DMS153 treated with DMSO at 0.1 percent for 48 hours (cell line): ENCODE measurements around the gene GOLGA8B.
A peak's percentile ranks its signal among the peaks of the same experiment; 100 is the strongest.
"Not testable (repeated sequence)": the region's sequence is repeated elsewhere in the genome, so short reads cannot be mapped to it uniquely, and the experiment has no call there.

Experiments
- DNase-seq: peaks from one replicate; lab custom pipeline; 2025; ENCODE audit not compliant: unreplicated experiment; lab: John Stamatoyannopoulos, UW

Gene GOLGA8B

DNA sequence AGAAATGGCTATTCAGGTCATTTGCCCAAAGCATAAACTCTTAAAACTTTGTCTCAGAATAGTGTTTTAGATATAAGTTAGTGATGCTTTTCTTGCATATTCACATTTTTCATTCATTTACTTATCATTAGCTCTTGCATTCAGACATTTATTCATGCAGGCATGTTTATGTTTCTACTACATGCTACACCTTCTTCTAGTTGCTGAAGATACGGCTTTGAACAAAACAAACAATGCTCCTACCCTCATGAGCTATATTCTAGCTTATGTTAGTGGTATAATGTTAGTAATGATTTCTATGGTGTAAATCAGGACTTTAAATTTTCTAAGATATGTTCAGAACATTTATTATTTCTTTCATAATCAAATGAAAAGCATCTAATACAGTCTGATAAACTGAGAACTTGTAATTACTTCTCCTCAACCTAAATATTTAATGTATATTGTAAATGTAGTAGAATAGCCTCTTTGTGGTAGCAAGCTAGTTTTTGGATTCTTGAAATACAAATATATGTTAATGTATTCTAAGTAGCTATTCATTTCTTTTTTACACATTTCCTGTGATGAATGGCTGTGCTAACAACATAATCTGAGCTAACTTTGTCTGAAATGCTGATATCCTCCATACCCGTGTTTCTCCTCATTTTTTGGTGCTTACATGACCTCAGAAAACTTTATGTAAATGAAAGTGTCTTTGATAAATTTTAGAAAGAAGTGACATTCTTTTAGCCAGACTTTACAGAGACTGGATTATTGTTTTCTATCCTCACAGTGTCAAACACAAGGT lies 15.5 kb upstream of the GOLGA8B start:
- no peak for DNase-seq

DNA sequence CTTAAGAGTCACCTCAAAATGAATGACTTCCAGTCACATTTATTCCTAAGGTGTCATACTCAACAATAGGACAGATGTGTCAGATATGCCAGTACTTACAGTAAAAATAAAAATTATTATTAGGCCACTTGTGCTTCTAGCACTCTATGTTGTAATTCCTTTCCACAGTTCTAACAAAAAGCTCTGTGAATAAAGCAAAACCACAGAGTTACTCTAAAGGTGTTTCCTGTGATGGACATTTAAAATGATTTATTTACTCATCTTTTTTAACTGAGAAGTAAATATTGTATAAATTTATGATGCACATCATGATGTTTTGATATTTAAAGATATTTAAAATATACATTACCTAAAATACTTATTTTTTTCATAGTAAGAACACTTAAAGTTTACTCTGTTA lies 13.9 kb upstream of the GOLGA8B start:
- no peak for DNase-seq

DNA sequence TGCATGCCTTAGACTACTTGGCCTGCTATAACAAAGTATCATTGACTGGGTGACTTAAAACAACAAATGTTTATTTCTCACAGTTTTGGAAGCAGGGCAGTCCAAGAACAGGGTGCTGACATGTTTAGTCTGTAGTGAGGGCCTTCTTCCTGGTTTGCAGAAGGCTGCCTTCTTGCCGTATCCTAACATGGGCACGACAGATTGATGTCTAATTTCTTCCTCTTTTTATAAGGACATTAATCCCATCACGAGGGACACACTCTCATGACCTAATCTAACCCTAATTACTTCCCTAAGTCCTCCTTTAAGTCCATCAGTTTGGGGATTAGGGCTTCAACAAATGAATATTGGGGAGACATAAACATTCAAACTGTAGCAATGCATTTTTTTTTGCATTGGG lies 10.9 kb upstream of the GOLGA8B start:
- DNase-seq, result no peak

DNA sequence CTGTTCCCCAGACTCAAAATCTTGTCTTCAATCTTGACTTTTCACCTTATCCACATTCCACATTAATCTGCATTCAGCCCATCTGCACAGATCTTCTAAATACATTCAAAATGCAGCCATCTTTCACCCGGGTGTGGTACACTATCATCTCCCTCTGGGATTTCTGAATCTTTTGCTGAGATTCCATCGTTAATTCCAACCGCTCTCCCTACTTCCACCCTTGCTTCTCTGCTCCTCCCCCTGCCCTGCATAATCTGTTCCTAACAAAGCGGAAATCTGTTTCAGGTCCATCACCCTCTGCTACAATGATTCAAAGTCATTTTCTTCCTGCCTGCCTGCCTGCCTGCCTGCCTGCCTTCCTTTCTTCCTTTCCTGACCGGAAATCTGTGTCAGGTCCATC lies 7.9 kb upstream of the GOLGA8B start:
- no peak for DNase-seq

DNA sequence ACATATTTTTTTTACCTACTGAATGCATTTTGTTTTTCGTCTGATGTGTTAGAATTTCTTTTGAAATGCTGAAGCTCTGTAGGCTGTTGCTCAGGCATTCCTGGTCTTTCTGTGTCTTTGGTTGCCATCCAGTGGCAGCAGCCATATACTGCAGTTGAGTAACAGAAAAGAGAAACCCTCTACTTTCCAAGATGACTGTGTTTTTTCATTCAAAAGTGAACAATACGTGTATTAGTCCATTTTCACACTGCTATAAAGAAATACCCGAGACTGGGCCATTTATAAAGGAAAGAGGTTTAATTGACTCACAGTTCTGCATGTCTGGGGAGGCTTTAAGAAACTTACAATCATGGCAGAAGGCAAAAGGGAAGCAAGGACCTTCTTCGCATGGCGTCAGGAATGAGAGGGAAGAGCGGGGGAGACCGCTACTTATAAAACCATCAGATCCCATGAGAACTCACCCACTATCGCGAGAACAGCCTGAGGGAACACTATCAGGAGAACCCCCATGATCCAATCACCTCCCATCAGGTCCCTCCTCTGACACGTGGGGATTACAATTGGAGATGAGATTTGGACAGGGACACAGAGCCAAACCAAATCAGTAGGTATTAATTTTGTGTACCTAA lies 4.7 kb upstream of the GOLGA8B start:
- peak; percentile 7 for DNase-seq

DNA sequence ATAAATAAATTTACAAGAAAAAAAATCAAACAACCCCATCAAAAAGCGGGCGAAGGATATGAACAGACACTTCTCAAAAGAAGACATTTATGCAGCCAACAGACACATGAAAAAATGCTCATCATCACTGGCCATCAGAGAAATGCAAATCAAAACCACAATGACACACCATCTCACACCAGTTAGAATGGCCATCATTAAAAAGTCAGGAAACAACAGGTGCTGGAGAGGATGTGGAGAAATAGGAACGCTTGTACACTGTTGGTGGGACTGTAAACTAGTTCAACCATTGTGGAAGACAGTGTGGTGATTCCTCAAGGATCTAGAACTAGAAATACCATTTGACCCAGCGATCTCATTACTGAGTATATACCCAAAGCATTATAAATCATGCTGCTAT lies 2.5 kb upstream of the GOLGA8B start:
- not testable (repeated sequence) for DNase-seq

DNA sequence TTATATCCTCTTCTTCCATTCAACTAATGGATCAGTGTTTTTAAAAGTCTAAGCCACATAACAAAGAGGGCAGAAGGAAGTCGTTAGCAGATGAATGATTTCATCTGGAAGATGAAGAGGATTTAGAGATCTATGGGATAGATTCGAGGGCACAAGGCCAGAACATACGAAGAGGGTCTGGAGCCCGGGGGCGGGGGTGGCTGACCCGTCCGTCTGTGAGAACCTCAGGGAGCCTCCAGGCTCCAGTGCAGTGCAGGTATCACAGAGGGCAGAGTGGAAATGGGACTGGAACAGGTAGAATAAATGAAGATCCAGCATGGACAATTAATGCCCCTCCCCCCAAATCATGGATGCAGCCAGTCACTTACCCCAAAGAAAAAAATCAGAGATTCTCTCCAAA lies 1.5 kb upstream of the GOLGA8B start:
- DNase-seq, result no peak

DNA sequence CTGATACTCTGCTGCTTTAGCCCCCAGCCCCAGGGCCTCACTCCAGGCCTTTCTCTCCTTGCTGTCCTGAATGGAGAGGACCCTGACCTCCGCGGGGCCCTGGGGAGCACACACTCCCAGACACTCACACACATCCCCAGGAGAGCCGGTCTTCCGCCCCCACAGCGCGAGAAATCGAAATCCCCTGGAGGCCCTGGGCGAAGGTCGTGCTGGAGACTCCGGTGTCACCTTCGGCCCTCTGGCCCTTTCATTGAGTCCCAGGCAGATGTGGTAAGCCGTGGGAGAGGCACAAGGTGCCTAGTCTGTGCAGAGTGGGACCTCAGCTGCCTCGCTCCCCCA lies 848 bp upstream of the GOLGA8B start:
- DNase-seq, result no peak

DNA sequence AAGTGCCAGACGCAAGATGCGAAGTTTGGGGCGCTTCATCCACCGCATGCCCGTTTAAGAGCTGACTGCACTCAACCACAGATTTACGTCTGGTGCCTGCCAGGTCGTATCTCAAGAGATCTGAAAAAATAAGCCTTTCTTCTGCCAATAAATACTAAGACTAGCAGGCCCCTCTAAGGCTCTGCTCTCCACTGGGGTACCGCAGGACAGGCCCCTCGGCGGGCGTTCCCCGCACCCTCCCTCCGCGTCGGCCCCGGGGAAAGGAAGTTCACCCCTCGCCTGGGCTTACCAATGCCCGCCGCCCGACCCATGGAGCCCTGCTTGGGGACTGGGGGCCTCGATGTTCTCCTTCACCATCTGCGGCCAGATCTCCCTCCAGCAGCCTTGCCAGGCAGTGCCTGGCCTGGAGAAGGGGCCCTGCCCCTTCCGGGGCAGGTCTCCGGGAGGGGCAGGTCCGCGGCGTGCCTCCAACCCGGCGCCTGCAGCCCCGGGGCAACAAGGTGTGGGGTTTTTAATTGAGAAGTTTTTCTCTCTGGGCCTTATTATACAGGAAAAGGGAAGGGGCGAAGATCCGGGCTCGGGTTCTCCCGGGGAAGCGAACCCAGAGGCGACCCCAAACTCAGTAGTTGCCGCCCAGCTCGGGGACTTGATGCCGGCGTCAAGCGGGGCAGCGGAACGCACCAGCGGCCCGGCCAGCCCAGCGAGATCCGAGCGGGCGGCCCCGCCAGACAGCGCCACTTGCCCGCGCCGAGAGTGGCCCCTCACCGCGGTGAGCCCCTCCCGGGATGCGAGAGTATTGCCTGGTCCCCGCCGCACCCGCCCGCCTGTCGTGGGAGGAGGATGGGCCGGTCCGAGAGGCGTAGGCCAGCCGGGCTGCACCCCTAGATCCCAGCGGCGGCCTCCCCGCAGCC lies 735 bp downstream of the GOLGA8B start:
- DNase-seq, result no peak

DNA sequence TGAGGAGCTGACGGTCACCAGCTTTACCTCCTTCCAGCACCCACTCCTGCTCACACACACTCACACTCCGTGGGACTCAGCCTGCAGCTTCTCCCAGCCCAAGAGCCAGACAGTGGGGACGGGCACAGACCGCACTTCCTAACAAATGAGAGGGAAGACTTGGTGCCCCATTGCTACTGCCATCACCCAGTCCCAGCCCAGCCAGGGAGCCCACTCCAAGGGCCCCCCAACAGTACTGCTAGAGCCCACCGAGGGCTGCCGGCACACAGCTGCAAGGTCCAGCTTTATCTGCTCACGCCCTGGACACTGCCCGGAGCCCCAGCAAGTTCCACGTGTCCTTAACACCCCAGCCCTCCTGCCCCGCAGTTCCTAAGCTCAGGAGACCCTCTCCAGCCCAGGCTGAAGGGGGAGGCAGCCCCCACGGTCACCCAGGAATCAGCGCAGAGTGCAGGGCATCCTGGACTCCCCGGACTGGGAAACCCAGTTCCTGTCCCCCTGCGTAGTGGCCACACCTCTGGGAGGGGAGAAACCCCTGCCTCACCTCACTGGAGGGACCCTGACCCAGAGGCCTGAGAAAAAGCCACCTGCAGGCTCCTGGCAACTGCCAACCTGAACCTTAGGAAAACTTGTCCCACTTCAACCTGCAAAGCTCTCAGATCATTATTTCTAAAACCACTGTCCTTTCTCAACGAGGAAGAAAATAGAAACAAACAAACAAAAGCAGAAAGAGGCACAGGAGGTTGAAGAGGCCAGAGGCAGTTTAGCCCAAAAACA lies 1.6 kb downstream of the GOLGA8B start:
- DNase-seq, result not testable (repeated sequence)

DNA sequence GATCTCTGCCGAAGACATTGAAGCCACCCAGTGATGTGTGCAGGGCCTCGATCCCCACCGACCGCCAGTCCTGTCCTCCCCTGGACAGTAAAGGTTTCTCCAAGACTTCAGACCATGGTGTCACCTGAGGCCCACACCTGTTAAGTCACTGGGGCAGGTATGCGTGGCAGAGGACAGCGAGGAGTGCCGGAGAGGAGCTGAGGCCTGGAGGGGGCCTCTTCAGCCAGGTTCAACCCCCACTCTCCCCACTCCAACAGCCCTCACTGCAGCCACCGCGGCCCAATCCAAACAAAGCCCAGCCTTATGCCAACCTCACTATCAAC lies 2.4 kb downstream of the GOLGA8B start:
- DNase-seq, result no peak

DNA sequence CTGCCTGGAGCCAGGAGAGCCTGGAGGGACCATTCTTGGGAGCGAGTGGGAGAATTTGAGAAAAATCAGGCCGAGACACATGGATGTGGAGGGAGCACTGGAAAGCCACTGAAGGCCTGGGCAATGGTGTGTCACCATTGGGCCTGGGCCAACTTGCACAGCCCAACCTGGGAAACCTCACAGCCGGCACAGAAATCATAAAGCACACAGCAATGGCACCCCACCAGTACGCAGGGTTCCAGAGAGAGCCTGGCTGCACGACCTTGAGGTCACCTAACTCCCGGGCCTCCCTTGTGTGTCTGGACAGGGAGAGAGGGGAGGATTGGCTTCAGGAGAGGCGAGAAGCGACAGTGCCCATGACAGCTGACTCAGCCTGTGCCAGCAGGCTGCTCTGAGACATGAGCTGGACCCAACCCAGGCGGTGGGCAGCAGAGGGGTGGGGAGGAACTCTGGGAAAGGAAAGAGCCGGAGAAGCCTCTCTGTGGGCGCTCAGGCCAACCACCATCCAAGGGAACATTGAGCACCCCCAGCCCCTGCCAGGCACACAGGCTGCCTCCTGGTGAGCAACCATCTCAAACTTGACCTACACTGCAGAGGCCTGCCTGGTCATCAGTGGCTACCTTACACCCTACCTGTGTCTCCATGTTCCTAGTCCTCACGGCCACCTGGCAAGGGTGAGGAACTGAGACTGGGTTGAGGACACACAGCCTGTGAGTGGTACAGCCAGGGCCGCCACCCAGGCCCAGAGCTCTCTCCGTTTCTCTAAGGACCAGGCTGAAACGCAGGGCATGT lies 3.0 kb downstream of the GOLGA8B start:
- DNase-seq, result not testable (repeated sequence)

DNA sequence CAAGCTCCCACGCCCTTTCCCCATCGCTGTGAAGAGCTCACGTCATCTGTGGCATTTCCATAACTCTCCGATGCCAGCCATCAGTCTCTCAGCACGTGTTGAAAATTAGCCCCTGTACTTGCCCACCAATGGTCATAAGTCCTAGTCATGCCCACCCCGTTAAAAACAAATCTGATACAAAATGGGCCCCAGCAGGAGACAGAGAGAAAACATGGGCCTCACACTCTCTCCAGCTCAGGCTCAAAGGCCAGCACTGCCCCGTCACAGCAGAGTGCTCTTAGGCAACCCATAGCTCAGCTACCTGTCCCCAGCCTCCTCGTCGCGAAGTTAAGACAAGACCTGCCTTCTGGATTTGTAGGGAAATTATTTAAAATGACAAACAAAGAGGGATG lies 5.2 kb downstream of the GOLGA8B start:
- no peak for DNase-seq

DNA sequence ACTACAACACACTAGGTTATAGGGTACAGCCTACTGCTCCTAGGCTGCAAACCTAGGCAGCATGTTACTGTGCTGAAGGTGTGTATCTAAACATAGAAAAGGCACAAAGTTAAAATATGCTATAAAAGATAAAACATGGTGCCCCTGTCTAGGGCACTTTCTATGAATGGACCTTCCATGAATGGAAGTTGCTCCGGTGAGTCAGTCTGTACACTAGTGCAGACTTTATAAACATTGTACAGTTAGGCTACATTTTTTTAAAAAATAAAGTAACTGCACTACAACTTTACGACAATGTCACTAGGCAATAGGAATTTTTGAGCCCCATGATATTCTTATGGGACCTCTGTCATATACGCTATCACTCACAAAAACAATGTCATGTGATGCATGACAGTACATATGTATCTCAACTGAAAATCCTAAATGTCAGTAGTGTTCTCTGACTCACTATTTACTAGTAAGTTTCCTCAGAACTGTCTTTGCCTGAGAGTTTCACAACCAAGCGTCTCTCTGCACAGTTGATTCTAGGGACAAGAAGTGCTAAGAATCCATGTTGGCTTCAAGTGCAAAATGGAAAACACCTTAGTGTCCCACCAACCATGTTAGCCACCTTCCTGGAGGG lies 5.7 kb downstream of the GOLGA8B start:
- DNase-seq, result not testable (repeated sequence)

DNA sequence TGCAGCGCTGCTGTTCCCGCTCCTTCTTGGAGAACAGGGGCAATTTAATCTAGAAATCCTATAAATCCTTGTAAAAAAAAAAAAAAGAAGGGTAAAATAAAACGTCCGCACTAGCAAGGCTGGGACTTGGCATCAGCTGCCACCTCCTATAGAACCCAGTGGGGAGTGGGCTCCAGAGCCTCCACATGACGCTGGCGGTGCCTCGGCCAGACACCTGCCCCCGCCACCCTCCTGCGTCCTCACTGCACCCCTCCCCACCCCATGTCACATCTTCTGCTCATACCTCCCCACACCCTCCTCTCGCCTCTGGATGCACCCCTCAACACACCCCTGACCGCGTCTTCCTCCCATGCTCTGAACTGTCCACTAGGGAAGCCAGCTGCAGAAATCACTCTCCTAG lies 8.4 kb downstream of the GOLGA8B start:
- not testable (repeated sequence) for DNase-seq

DNA sequence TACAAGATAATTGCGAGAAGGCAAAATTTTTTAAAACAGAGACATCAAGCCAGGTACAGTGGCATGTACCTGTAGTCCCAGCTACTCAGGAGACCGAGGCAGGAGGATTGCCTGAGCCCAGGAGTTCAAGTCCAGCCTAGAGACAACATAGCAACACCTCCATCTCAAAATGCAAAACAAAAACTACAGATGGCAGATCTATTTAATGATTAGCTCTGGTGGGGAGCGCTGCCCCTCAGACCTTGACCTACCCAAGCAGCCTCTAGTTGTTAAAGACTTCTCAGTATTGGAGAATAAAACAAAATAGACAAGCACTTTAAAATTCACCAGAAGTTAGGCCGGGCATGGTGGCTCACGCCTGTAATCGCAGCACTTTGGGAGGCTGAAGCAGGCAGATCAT lies 10.5 kb downstream of the GOLGA8B start:
- DNase-seq, result not testable (repeated sequence)

DNA sequence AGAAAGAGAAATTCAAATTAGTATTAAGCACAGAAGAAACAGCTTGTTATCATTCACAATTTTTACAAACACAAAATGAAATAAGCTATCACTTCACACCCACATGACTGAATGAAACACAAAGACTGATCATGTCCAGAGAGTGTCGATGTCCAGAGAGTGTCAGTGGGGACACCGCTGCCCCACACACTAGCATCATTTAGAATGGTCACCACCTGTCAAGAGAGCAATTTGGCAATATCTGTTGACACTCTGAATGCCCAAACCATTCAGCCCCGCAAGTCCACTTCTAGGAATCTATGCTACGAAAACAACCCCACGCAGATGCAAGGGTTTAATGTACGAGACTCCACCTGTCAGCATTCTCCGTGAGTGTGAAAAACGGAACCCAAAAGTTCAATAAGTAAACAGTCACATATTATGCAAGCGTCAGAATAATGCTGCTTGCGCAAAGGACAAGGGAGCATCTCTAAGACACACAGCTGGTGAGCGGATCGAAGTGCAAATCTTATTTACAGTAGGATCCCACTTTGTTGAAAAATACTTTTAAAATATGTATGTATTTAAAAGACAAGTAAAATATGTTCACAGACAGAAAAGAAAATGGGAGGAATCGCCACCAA lies 11.3 kb downstream of the GOLGA8B start:
- not testable (repeated sequence) for DNase-seq

DNA sequence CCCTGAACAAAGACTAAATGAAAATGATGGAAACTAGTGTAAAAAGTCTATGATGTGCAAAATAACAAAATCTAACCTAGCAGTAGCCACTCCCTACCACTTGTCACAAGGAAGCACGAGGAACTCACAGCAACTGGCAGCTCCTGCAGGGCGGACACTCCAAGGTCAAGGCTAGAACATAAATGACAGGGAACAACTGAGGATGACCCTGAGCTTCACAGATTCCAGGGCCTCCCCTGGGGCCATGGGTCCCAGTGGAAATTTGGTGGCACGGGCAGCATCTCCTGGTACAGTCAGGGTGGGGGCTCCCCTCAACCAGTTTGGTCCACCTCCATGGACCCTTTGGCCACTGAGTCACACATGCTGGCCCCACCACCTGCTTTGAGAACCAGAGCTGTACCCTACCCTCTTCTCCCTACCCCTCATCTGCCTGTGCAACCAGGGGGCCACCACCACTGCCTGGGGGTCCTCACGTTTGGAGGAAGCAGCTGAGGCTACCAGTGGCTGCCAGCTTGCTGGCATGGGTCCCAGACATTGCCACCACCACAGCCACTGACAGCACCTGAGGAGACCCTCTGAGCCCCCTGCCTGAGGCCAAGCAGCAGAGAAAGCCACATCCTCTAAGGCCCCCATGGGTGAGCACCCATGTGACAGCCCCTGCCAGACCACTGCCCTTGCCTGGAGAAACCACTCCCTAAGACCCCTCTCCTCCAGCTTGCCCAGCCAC lies 13.6 kb downstream of the GOLGA8B start:
- not testable (repeated sequence) for DNase-seq

DNA sequence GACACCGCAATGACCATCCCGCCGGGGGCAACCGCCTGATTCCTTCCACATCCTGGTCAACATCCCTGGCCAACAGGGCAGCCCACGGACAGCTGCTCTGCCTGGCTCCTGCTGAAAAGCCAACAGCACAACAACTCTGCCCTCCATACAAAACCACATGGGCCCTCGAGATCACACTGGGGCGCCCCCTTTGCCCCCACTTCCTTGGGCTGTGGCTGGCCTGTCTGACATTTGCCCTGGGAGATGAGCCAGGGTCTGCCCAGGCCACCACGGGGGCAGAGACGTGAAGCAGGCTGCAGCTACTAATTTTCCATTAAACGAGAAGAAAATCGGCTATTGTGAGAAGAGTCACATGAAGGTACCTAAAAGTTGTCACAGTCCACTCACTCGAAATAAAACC lies 16.3 kb downstream of the GOLGA8B start:
- not testable (repeated sequence) for DNase-seq
